H9 (cell line): ENCODE data around the gene AMOTL1. TPM values are rescaled to one million over a fixed set of nuclear protein-coding genes. Genes with fewer than 3 reads are reported as not detected.

ENCODE experiments used
- DNase-seq: peaks from one replicate; pipeline ENCODE4 v3.0.0-alpha.2; 2017
- H2AFZ ChIP-seq: one replicate; pipeline ENCODE4 v1.6.1; 2013; ENCODE audit warnings: mild to moderate bottlenecking, low read length, control low read depth, moderate library complexity
- H2AK5ac ChIP-seq: 2 replicates; pipeline ENCODE4 v1.6.1; 2013; ENCODE audit warnings: low read length, control low read depth, mixed read lengths; ENCODE audit not compliant: insufficient read length
- H2BK120ac ChIP-seq: one replicate; pipeline ENCODE4 v1.6.1; 2013; ENCODE audit warnings: low read depth, mild to moderate bottlenecking, low read length, control low read depth, inconsistent platforms; ENCODE audit not compliant: poor library complexity, severe bottlenecking
- H2BK12ac ChIP-seq: 2 replicates; pipeline ENCODE4 v1.6.1; 2013; ENCODE audit warnings: low read length, control low read depth, mixed read lengths, low read depth; ENCODE audit not compliant: insufficient read length
- H2BK15ac ChIP-seq: 2 replicates; pipeline ENCODE4 v1.6.1; 2013; ENCODE audit warnings: low read depth, low read length, control low read depth
- H2BK20ac ChIP-seq: one replicate; pipeline ENCODE4 v1.6.1; 2013; ENCODE audit warnings: low read depth, mild to moderate bottlenecking, low read length, control low read depth, inconsistent platforms; ENCODE audit not compliant: poor library complexity, severe bottlenecking
- H2BK5ac ChIP-seq: 2 replicates; pipeline ENCODE4 v1.6.1; 2013; ENCODE audit warnings: low read length, control low read depth, mixed read lengths; ENCODE audit not compliant: insufficient read length
- H3K14ac ChIP-seq: 2 replicates; pipeline ENCODE4 v1.6.1; 2013; ENCODE audit warnings: low read length, control low read depth; ENCODE audit not compliant: insufficient read depth
- H3K18ac ChIP-seq: 2 replicates; pipeline ENCODE4 v1.6.1; 2013; ENCODE audit warnings: low read depth, mild to moderate bottlenecking, mixed read lengths, low read length, control low read depth; ENCODE audit not compliant: insufficient read length
- H3K23ac ChIP-seq: 2 replicates; pipeline ENCODE4 v1.6.1; 2013; ENCODE audit warnings: low read length, control low read depth, mixed read lengths, low read depth; ENCODE audit not compliant: insufficient read length
- H3K23me2 ChIP-seq: 2 replicates; pipeline ENCODE4 v1.6.1; 2013; ENCODE audit warnings: low read depth, mild to moderate bottlenecking, mixed read lengths, low read length, control low read depth; ENCODE audit not compliant: insufficient read length, poor library complexity, severe bottlenecking
- H3K27ac ChIP-seq: 2 replicates; pipeline ENCODE4 v1.5.1; 2013; ENCODE audit warnings: low read length, control low read depth, mixed read lengths, low read depth; ENCODE audit not compliant: insufficient read length
- H3K27me3 ChIP-seq: 2 replicates; pipeline ENCODE4 v1.6.1; 2013; ENCODE audit warnings: low read length, control low read depth, inconsistent platforms; ENCODE audit not compliant: insufficient read depth
- H3K4ac ChIP-seq: 2 replicates; pipeline ENCODE4 v1.6.1; 2013; ENCODE audit warnings: low read depth, mild to moderate bottlenecking, control low read depth, inconsistent platforms, low read length, moderate library complexity
- H3K4me1 ChIP-seq: 2 replicates; pipeline ENCODE4 v1.6.1; 2013; ENCODE audit warnings: low read length, control low read depth, inconsistent platforms; ENCODE audit not compliant: insufficient read depth
- H3K4me2 ChIP-seq: 2 replicates; pipeline ENCODE4 v1.6.1; 2013; ENCODE audit warnings: low read length, control low read depth, mixed read lengths; ENCODE audit not compliant: insufficient read length, insufficient read depth
- H3K56ac ChIP-seq: 2 replicates; pipeline ENCODE4 v1.6.1; 2013; ENCODE audit warnings: low read depth, mild to moderate bottlenecking, mixed read lengths, low read length, control low read depth; ENCODE audit not compliant: insufficient read length
- H3K79me1 ChIP-seq: 2 replicates; pipeline ENCODE4 v1.6.1; 2013; ENCODE audit warnings: low read depth, mild to moderate bottlenecking, moderate library complexity, low read length, control low read depth, inconsistent platforms; ENCODE audit not compliant: insufficient read depth, poor library complexity, severe bottlenecking
- H3K79me2 ChIP-seq: 2 replicates; pipeline ENCODE4 v1.6.1; 2013; ENCODE audit warnings: low read length, control low read depth, inconsistent platforms; ENCODE audit not compliant: insufficient read depth
- H3K9ac ChIP-seq: 2 replicates; pipeline ENCODE4 v1.6.1; 2013; ENCODE audit warnings: low read length, control low read depth, mixed read lengths; ENCODE audit not compliant: insufficient read length; ENCODE audit errors: extremely low read depth
- H3K9me3 ChIP-seq: one replicate; pipeline ENCODE4 v1.6.1; 2013; ENCODE audit warnings: low read depth, low read length, inconsistent platforms; ENCODE audit not compliant: control insufficient read depth
- H3T11ph ChIP-seq: one replicate; pipeline ENCODE4 v1.6.1; 2013; ENCODE audit warnings: mild to moderate bottlenecking, low read length, control low read depth, inconsistent platforms
- H4K20me1 ChIP-seq: one replicate; pipeline ENCODE4 v1.6.1; 2013; ENCODE audit not compliant: control insufficient read depth, insufficient read length, insufficient read depth
- H4K5ac ChIP-seq: 2 replicates; pipeline ENCODE4 v1.6.1; 2013; ENCODE audit warnings: low read depth, mild to moderate bottlenecking, mixed read lengths, low read length, control low read depth; ENCODE audit not compliant: insufficient read length
- H4K8ac ChIP-seq: replicated peaks from 2 replicates; pipeline ENCODE4 v1.6.1; 2013; ENCODE audit warnings: low read length, control low read depth, mixed read lengths, low read depth; ENCODE audit not compliant: insufficient read length
- H4K91ac ChIP-seq: 2 replicates; pipeline ENCODE4 v1.6.1; 2013; ENCODE audit warnings: low read depth, mild to moderate bottlenecking, moderate library complexity, mixed read lengths, low read length, control low read depth; ENCODE audit not compliant: insufficient read length
- H3K27ac Mint-ChIP-seq, 3 experiments: 2 replicates in 2 of 3; 3 replicates in 1 of 3; pipeline ENCODE4 v1.8.0; 2020 to 2021; ENCODE audit warnings: mixed read lengths in 3 of 3, mild to moderate bottlenecking in 1 of 3, moderate library complexity in 1 of 3
- H3K27me3 Mint-ChIP-seq: 2 replicates; pipeline ENCODE4 v1.8.0; 2021; ENCODE audit warnings: low read depth, mild to moderate bottlenecking, moderate library complexity, mixed read lengths
- H3K36me3 Mint-ChIP-seq, 3 experiments: 2 replicates in 2 of 3; 3 replicates in 1 of 3; pipeline ENCODE4 v1.8.0; 2020 to 2021; ENCODE audit warnings: low read depth in 3 of 3, mixed read lengths in 3 of 3; ENCODE audit not compliant: insufficient read depth in 1 of 3
- H3K4me1 Mint-ChIP-seq, 2 experiments: 2 replicates each; pipeline ENCODE4 v1.8.0; 2020; ENCODE audit warnings: mixed read lengths in 2 of 2
- H3K4me3 Mint-ChIP-seq, 2 experiments: 2 replicates in 1 of 2; 3 replicates in 1 of 2; pipeline ENCODE4 v1.8.0; 2020 to 2021; ENCODE audit warnings: mild to moderate bottlenecking in 2 of 2, mixed read lengths in 2 of 2, moderate library complexity in 1 of 2
- H3K9me3 Mint-ChIP-seq, 2 experiments: 2 replicates in 1 of 2; 3 replicates in 1 of 2; pipeline ENCODE4 v1.8.0; 2020; ENCODE audit warnings: mild to moderate bottlenecking in 2 of 2, mixed read lengths in 2 of 2, moderate library complexity in 1 of 2
- CTCF ChIP-seq: fragments of 200-600 bp; sonication (generic); conservative IDR thresholded peaks from 3 replicates; pipeline ENCODE4 v1.8.0; 2021; ENCODE audit warnings: antibody characterized with exemption, mild to moderate bottlenecking
- WGBS: extraction: QIAGEN DNeasy Blood & Tissue Kit; methylation state at CpG from one replicate; pipeline ENCODE4 v1.1.7; 2013; ENCODE audit warnings: missing lambda C conversion rate, low lambda C conversion rate, mixed read lengths; ENCODE audit not compliant: insufficient read length; ENCODE audit errors: extremely low coverage; 5-methylcytosine and 5-hydroxymethylcytosine counted together
- total RNA-seq: library from RNA; stranded (reverse); gene quantifications from 2 replicates; pipeline ENCODE4 v1.2.1, GENCODE V29; 2021

Gene AMOTL1
- total RNA-seq, 1 experiment from 2014 or later, result 18.5 TPM

DNA sequence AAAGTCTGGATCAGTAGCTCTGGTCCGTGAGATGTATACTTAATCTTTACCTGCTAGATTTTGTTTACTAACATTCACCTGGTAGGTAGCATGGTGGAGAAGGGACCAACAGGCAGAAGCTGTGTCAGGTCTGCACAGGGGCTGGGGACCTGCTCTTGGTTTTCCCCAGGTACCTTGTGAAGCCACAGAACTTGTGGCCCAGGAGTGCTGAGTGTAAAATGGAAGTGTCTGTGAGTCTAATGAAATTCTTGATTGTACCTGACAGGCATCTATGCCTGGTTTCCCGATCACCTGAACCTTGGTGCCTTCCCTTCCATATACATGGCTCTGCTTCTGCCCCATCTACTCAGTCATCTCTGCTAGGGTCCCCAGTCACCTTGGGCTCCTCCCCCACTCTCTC lies 110.8 kb downstream of the AMOTL1 start:
- Histone ChIP-seq H3K56ac (no peak overlapping the region), H2AFZ (no peak overlapping the region), H2AK5ac (no peak overlapping the region), H3K18ac (no peak overlapping the region), H3K27me3 (no peaks in the 10 kb centered on the region), H4K5ac (no peak overlapping the region), H2BK120ac (no peak overlapping the region), H4K20me1 (no peaks in the 10 kb centered on the region), H2BK12ac (no peak overlapping the region), H3T11ph (no peak overlapping the region), H3K9ac (no peak overlapping the region), H3K4me1 (no peaks in the 10 kb centered on the region), H3K27ac (no peak overlapping the region), H2BK20ac (no peak overlapping the region), H3K9me3 (no peaks in the 10 kb centered on the region), H3K23ac (no peak overlapping the region), H3K23me2 (no peaks in the 10 kb centered on the region), H3K4me2 (no peak overlapping the region), H2BK15ac (no peak overlapping the region), H4K91ac (no peak overlapping the region), H4K8ac (no peak overlapping the region), H2BK5ac (no peak overlapping the region), H3K79me2 (no peaks in the 10 kb centered on the region), H3K4ac (no peak overlapping the region), H3K14ac (no peak overlapping the region), H3K79me1 (no peaks in the 10 kb centered on the region)
- peaks cover 16 to 21% of the 10 kb centered on the region in 2 experiments for H3K4me1 Mint-ChIP-seq
- WGBS, result no CpG with 5 or more reads among the region's 2 CpGs
- H3K27ac Mint-ChIP-seq, result no peak overlapping the region
- no peaks in the 10 kb centered on the region for H3K9me3 Mint-ChIP-seq
- DNase-seq, result no peak
- H3K4me3 Mint-ChIP-seq, result no peak overlapping the region
- TF ChIP-seq CTCF, result no peak
- H3K27me3 Mint-ChIP-seq, result no peaks in the 10 kb centered on the region
- H3K36me3 Mint-ChIP-seq, result peaks cover 20 to 30% (median 27%) of the 10 kb centered on the region in 3 experiments; a peak in 6 of 7 replicates
